Measurements from ENCODE around the gene DMD.
"Not testable (repeated sequence)": the region's sequence is repeated elsewhere in the genome, so short reads cannot be mapped to it uniquely, and the experiment has no call there.

Gene DMD

DNA sequence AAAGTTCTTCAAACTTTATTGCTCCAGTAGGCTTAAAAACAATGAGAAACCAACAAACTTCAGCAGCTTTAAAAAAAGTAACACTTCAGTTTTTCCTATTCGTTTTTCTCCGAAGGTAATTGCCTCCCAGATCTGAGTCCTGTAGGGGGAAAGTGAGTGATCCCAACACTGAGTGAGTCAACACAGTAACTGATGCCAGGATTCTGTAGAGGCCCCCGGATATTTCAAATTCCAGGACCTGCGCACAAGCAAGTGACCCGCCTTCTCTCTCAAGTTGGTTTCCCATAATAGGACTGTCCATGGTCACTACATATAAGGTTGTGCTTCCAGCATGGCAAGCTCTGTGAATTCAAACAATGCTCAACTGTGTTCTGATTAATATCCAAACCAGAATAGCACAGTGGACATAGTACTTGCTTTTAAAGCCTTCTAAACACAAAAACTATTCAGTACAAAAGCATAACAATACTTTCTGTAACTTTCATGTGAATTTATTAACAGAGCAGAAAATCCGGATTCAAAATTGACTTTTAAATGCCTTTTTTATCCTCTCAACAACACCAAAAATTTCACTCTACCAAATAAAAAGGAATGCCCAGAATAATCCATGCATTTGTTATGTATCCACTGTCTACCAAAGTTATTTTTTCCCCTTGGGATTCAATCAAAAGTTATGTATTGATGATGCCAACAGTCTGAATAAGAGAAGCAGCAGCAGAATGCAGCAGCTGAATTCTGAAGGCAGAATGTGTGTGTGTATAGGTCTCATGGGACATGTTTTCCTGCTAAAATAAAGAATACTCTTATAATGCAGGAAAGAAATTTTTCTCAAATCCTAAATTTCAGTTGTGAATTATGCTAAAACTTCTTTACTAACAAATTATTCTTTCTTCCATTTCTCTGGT, at the start of gene DMD:
Gene DMD, minus strand, starts transcription at position 194 of the 905 bp plus-strand sequence. CDS start 237 bp downstream, outside the sequence.
- no peak for DNase-seq

- DNase-seq: no peak
Measured at GRCh38 chrX:33252306-33252825, 41.0 kb upstream of the DMD start.

DNA sequence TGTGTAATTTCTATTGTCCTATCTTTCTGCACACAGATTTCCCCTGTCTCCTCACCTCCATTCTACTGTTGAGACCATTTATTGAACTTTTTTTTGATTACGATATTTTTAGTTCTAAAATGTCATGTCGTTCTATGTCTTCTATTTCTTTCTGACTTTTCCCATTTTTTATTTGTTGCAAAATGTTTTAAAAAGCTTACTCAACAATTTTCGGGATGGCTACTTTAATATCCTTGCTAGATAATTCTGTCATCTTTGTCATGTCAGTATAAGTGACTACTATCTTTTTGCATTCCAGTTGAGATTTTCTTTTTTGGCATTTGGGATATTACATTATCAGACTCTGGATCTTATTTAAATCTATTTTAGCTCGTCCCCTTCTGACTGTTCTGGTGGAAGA, 7.5 kb upstream of the DMD start:
- DNase-seq: no peak

DNA sequence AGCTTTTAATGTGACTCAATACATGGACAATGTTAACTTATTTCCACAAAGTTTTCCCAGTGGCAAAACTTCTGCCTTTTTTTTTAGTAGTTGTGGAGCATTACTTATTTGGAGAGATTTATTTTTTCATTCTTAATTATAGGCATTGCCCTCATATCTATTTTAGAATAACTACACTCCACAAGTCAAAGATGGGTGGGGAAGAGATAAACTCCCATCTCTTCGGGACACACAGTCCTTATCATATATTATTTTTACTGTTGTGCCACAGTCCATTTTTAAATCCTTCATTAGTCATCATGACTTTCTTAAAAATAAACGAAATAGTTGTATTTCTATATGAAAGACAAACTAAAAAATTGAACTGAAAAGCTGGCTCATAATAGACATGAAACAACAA, 1.2 kb downstream of the DMD start:
- no peak for DNase-seq

DNA sequence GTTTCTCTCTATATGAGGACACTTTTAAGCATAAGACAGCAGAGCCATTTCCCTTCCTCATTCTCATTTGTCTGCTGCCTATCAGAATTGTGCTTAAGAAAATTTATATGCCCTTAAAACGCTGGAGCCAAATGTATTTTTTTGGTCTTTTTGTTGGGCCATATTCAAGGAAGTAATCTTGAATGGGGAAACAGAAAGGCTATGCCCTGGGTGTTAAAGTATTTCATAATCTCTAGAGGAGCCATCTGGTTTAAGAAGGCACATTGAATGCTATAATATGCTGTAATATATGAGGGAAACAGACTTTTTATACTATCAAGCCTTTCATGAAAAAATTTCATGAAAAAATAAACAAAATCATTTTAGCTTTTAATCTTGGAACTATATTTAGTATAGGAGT, 4.3 kb downstream of the DMD start:
- no peak for DNase-seq

- DNase-seq: no peak
Measured at GRCh38 chrX:33205321-33205720, 6.0 kb downstream of the DMD start.

DNA sequence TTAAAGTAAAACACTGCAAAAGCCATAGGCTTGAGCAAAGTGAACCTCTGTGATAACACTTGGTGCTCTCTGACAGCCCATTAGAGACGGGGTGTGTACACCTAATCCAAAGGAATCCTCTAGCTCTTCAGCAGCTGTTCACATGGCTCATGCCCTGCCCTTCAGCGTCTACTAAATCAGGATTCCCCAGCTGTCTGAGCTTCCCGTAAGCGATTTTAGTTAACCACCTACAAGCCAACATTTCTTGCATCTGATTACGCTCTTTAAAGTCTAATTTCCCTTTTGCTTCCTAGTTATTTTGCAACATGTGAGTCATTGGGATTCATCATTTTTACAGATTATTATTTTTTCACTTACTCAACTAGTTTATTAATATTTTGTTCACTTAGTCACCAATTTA, 6.5 kb downstream of the DMD start:
- DNase-seq: no peak

GRCh38 chrX:33198561-33199279, 12.6 kb downstream of the DMD start:
- DNase-seq: no peak

- DNase-seq: no peak
Measured at GRCh38 chrX:33195698-33196097, 15.7 kb downstream of the DMD start.

DNA sequence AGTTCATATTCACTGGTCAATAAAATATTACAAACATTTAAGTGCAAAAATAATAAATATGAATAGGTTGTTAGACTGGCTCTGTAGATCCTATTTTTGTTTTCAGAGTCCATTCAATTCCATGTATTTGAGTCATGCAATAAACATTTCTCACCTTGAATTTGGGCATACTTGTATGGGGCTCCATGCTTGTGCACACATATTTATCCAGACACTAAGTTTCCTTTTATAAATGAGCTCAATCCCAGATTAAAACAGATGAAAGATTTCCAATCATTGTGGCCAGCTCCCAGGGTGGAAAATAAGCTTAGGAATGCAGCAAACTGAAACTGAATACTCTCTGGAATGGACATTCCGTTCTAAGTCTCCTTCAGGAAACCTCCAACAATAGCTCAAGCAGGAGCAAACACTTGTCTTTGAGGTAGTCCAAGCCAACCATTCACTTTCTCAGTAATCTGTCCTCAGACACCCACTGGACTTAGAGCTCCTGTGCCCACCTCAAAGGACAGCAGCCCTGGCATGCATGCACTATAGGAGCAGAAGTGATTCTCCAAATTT, 16.4 kb downstream of the DMD start:
- DNase-seq: no peak

- no peak for DNase-seq
Measured at GRCh38 chrX:33194289-33194688, 17.1 kb downstream of the DMD start.

- no peak for DNase-seq
Measured at GRCh38 chrX:33190016-33190415, 21.3 kb downstream of the DMD start.

GRCh38 chrX:33188881-33189280, 22.5 kb downstream of the DMD start:
- no peak for DNase-seq

DNA sequence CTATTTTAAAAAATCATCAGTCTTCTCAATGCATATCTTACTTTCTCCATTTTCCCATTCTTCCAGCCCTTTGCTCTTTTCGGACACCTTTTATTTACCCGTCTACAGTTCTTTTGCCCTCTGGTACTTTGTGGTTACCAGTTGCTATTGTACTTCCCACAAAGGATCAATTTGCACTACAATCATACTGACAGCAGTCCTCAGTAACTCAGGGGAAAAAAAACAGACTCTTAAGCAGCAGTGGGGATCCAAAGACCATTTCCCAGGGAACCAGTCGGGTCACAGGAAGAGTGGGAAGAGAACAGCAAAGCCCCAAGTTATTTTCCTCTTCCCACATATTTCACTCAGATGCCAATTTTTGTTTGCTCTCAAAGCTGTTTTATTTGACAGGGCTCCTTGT, 23.1 kb downstream of the DMD start:
- DNase-seq: no peak

DNA sequence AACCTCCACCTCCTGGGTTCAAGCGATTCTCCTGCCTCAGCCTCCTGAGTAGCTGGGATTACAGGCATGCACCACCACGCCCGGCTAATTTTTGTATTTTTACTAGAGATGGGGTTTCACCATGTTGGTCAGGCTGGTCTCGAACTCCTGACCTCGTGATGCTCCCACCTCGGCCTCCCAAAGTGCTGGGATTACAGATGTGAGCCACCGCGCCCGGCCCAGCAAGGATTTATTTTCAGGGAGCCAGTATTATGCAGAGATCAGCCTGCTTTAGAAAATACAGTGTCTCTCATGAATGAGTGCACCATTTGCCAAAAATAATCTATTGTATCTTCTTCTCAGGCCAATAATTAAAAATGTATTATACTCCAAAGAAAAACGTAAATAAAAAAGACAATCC, 26.5 kb downstream of the DMD start:
- not testable (repeated sequence) for DNase-seq

DNA sequence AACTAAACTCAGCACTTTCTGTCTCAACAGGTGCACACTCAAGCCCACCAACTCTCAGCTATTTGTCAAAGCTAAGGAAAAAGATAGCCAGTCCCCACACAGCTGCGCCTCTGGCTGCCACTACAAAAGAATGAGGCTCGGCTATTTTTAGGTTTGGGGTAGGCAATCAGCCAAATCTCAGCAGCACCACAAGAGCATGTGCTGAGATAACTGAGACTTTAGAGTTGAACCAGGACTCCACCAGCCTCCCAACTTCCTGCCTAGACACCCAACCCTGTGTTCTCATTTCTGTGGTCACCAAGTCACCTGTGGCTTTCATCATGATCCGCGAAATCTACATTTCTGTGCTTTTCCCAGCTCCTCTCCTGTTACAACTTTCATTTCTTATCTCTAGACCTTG, 28.0 kb downstream of the DMD start:
- no peak for DNase-seq

DNA sequence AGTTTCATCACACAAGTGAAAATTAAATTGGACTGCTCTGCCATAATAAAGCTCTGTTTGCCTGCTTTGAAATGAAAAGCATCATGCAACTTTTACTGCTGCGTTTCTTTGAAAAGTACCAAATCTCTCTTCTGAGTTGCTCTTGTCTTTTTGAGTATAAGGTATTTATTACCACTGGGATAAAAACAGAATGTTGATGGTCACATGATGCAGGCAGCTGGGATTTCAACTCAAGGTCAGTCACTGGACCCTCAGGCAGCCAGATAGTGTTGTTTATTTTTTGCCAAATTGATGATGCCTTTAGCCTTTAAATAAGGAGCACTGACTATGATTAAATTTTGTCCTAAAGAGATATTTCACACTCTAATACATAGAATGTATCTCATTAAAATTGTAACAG, 32.7 kb downstream of the DMD start:
- DNase-seq: no peak

DNA sequence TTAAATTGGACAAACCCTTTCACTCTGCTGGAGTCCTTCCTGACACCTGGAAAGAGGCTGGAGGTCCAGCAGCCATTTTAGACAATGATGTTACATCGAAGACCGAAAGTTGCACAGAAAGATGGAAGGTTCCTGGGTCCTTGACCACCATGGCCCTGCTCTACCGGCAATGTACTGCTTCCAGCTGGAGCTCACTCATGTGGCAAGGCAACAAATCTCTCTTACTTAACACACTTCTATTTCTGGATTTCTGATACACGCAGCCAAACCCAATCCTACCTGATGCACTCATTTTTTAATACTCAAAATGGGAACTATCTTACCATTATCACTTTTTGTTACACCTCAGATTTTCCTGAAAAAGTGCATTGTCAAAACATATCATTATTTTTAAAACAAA, 33.1 kb downstream of the DMD start:
- DNase-seq: no peak

- DNase-seq: no peak
Measured at GRCh38 chrX:33175201-33175600, 36.1 kb downstream of the DMD start.

DNA sequence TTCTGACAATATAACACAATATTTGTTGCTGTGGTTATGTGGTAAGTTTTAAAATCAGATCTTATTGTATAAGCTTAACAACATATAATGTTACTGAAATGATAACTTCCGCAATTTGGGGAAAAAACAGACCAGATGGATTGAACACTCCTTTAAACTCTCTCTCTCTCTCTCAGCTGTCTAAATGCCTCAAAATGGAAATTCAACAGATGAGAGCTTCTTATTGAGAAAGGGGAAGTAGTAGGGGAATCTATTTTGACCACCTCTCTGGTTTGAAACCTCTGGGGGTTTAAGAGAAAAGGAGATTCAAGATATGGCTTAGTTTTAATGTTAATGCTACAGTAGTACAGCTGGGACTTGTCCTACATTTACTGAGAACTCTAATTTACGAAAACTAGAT, 40.3 kb downstream of the DMD start:
- DNase-seq: no peak

DNA sequence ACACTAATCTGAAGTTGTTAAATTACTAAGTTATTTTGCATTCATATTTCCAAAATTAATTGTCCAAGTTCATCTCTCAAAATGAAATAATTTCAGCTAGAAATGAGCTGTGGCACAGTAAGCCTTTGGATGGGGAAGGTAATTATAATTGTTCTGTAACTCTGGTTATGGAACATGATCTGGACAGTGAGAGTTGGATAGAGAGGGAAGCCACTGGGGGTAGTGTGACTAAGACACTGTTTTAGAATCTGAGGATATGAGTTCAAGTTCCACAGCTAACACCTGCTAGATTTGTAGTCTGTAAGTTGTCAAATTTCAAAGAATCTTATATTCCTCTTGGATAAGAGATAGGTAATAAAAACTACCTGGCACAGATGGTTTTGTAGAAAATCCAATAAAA, 49.5 kb downstream of the DMD start:
- no peak for DNase-seq

GRCh38 chrX:33160273-33160672, 51.1 kb downstream of the DMD start:
- DNase-seq: no peak

DNA sequence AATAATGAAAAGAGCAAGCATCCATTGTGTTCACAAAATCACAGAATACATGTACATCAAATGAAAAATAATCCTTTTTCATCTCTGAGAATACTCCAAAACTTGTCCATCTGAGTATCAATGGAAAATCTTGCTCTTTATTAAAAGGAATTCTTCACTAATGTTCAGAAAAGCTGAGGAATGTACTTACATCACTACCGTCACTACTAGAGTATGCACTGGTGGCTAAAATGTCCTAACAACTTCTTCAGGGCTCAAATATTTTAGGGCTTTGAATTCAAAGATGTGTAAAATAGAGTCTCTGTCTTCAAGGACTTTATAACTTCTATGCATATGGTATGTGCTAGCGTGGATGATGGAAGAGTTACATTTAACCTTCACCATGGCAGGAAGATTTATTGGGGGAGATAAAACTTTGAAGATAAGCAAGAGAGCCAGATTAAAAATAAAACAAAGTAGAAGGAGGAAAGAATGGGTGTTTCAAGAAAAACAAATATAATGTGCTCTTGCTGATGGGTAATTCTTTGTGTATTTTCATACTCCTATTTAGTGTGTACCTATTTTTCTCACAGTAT, 55.1 kb downstream of the DMD start:
- DNase-seq: no peak
